Right lobe of liver (tissue), 6 donors: ENCODE results near the gene ALPP. TPM values are rescaled to one million over a fixed set of nuclear protein-coding genes. Genes with fewer than 3 reads are reported as not detected.

Experiments
- ATAC-seq, 4 donors: fragments of 200-7000 bp; cut with Tn5 transposase; one replicate each; pipeline ENCODE4 v1.9.1; 2020; ENCODE audit warnings: mild to moderate bottlenecking in 4 of 4, moderate library complexity in 4 of 4
- DNase-seq, 3 donors: peaks; one replicate each; pipeline ENCODE4 v3.0.0-alpha.2; 2020
- H3K27ac ChIP-seq, 3 donors: fragments of 200-600 bp; one replicate each; pipeline ENCODE4 v1.8.0; 2022
- H3K27me3 ChIP-seq, 2 donors: fragments of 200-600 bp; one replicate each; pipeline ENCODE4 v1.8.0; 2022
- H3K36me3 ChIP-seq, 4 donors: fragments of 200-600 bp; sonication (generic) in 1 of 4; one replicate each; pipeline versions ENCODE4 v1.5.1 to v1.8.0; 2017 to 2022; ENCODE audit warnings: control low read depth in 1 of 4
- H3K4me1 ChIP-seq, 4 donors: fragments of 200-600 bp; sonication (generic) in 1 of 4; one replicate each; pipeline versions ENCODE4 v1.5.1 to v1.8.0; 2017 to 2022; ENCODE audit warnings: control low read depth in 1 of 4
- H3K4me3 ChIP-seq, 3 donors: fragments of 200-600 bp; one replicate each; pipeline ENCODE4 v1.8.0; 2022
- H3K9me3 ChIP-seq, 4 donors: fragments of 200-600 bp; sonication (generic) in 1 of 4; one replicate each; pipeline versions ENCODE4 v1.5.1 to v1.8.0; 2017 to 2022; ENCODE audit warnings: control low read depth in 1 of 4
- CTCF ChIP-seq, 4 donors: fragments of 200-600 bp in 3 of 4; fragments of 450-650 bp in 1 of 4; IDR thresholded peaks; one replicate each; pipeline versions ENCODE4 v1.5.1 to v1.8.0; 2016 to 2022; ENCODE audit warnings: antibody characterized with exemption in 4 of 4, mild to moderate bottlenecking in 2 of 4
- POLR2A ChIP-seq: fragments of 450-650 bp; IDR thresholded peaks from one replicate; pipeline ENCODE4 v1.6.1; 2017; ENCODE audit warnings: antibody characterized with exemption, mild to moderate bottlenecking
- WGBS: methylation state at CpG from one replicate; pipeline ENCODE4 v1.1.6; 2018; ENCODE audit warnings: low coverage, low lambda C conversion rate; ENCODE audit not compliant: insufficient coverage; ENCODE audit errors: missing lambda C conversion rate; 5-methylcytosine and 5-hydroxymethylcytosine counted together
- intact Hi-C, 2 donors: fragments of 100-400 bp; cut with DNase I; formaldehyde crosslinking; loops; one replicate each; pipeline versions ENCODE4 v1.11.2 to v1.14.1; 2022
- total RNA-seq, 6 experiments: library from RNA; depleted of rRNA in 2 of 6; stranded (reverse); fragments of >200 nt in 2 of 6; fragmentation: NEBNext Ultra II Directional in 3 of 6; extraction: Animal tissue kit (Norgen Biotek cat#: 25700) in 3 of 6; gene quantifications; one replicate each; pipeline versions ENCODE4 v1.1.0 to v1.2.4, GENCODE V29; 2016 to 2023
- donor health status: DM: no; HTN: yes; CAD: no.
- donor health status: DM: no; HTN: no; CAD: no.
- donor health status: DM: no; HTN: no; CAD: no.
- donor health status: DM: no; HTN: yes; CAD: no.
- donor health status: DM: no; HTN: yes; CAD: no.

Gene ALPP
- total RNA-seq, 6 experiments from 2014 or later, result not detected

GRCh38 chr2:232351686-232352510, 26.7 kb upstream of the ALPP start:
- Histone ChIP-seq H3K27me3 (peaks cover 0 to 27% of the 10 kb centered on the region in 2 donors), H3K27ac (no peak overlapping the region), H3K4me1 (peaks cover 0 to 3% (median 0%) of the 10 kb centered on the region in 4 donors), H3K4me3 (no peak overlapping the region), H3K9me3 (no peaks in the 10 kb centered on the region), H3K36me3 (no peaks in the 10 kb centered on the region)
- intact Hi-C loops, result no loop called here
- ATAC-seq (no peak), DNase-seq (peak in 1 of 3 donors; percentile 47)
- 26% methylated on average over 24 of the region's 73 CpGs for WGBS
- no peak for TF ChIP-seq POLR2A
- no peak for TF ChIP-seq CTCF (IDR thresholded peaks at IDR 0.05)

GRCh38 chr2:232352511-232353091, 25.9 kb upstream of the ALPP start:
- DNase-seq (peak in 1 of 3 donors; percentile 52), ATAC-seq (no peak)
- intact Hi-C loops, result no loop called here
- H3K4me3 ChIP-seq, result no peak overlapping the region
- H3K27me3 ChIP-seq, result peaks cover 0 to 27% of the 10 kb centered on the region in 2 donors
- peaks cover 0 to 3% (median 0%) of the 10 kb centered on the region in 4 donors for H3K4me1 ChIP-seq
- WGBS, result 62% methylated on average over 2 of the region's 39 CpGs
- TF ChIP-seq CTCF (IDR thresholded peaks at IDR 0.05) (no peak), POLR2A (no peak)
- no peaks in the 10 kb centered on the region for H3K36me3 ChIP-seq
- H3K27ac ChIP-seq, result no peak overlapping the region
- no peaks in the 10 kb centered on the region for H3K9me3 ChIP-seq

GRCh38 chr2:232353096-232353495, 25.5 kb upstream of the ALPP start:
- no peaks in the 10 kb centered on the region for H3K9me3 ChIP-seq
- ATAC-seq, result no peak
- H3K36me3 ChIP-seq, result no peaks in the 10 kb centered on the region
- no peak overlapping the region for H3K4me3 ChIP-seq
- peaks cover 0 to 3% (median 0%) of the 10 kb centered on the region in 4 donors for H3K4me1 ChIP-seq
- peaks cover 0 to 27% of the 10 kb centered on the region in 2 donors for H3K27me3 ChIP-seq
- TF ChIP-seq CTCF (IDR thresholded peaks at IDR 0.05) (no peak), POLR2A (no peak)
- intact Hi-C loops, result no loop called here
- WGBS, result 57% methylated on average over 3 of the region's 8 CpGs
- H3K27ac ChIP-seq, result no peak overlapping the region
- DNase-seq, result peak in 1 of 3 donors; percentile 22

GRCh38 chr2:232353660-232354059, 24.9 kb upstream of the ALPP start:
- H3K4me3 ChIP-seq, result no peak overlapping the region
- DNase-seq, result no peak
- ATAC-seq, result no peak
- no peak overlapping the region for H3K27ac ChIP-seq
- peaks cover 0 to 27% of the 10 kb centered on the region in 2 donors for H3K27me3 ChIP-seq
- H3K4me1 ChIP-seq, result peaks cover 0 to 3% (median 0%) of the 10 kb centered on the region in 4 donors
- H3K9me3 ChIP-seq, result no peaks in the 10 kb centered on the region
- no peaks in the 10 kb centered on the region for H3K36me3 ChIP-seq
- 71% methylated on average over 4 of the region's 7 CpGs for whole genome bisulfite sequencing
- intact Hi-C loops, result no loop called here
- TF ChIP-seq CTCF (IDR thresholded peaks at IDR 0.05), result no peak
- no peak for TF ChIP-seq POLR2A
